Activated CD4-positive, alpha-beta memory T cell treated with anti-CD3 and anti-CD28 coated beads, Interleukin-2, amount 10 ng/mL, durations not matched to agents 7 days and 5 days (primary cell): ENCODE data around the gene NAA60. TPM values are rescaled to one million over a fixed set of nuclear protein-coding genes. Genes with fewer than 3 reads are reported as not detected.
"Not testable (repeated sequence)": the region's sequence is repeated elsewhere in the genome, so short reads cannot be mapped to it uniquely, and the experiment has no call there.

Experiments used
- CTCF ChIA-PET: fragments of 350-600 bp; sonication (Branson Sonifier 250); formaldehyde crosslinking; loops from one replicate; lab custom pipeline; 2021; ENCODE audit warnings: antibody characterized with exemption, inconsistent platforms; lab: Charles Lee
- POLR2A ChIA-PET: fragments of 350-600 bp; sonication (Branson Sonifier 250); formaldehyde crosslinking; loops from one replicate; lab custom pipeline; 2021; ENCODE audit warnings: antibody characterized with exemption; lab: Charles Lee
- DNase-seq: peaks from one replicate; pipeline ENCODE4 v3.0.0-alpha.2; 2020
- H3K27ac Mint-ChIP-seq: one replicate; pipeline ENCODE4 v1.8.0; 2021; ENCODE audit warnings: mild to moderate bottlenecking, mixed read lengths
- H3K27me3 Mint-ChIP-seq: one replicate; pipeline ENCODE4 v1.8.0; 2021; ENCODE audit warnings: mixed read lengths
- H3K36me3 Mint-ChIP-seq: one replicate; pipeline ENCODE4 v1.8.0; 2021; ENCODE audit warnings: low read depth, mixed read lengths
- H3K4me1 Mint-ChIP-seq: one replicate; pipeline ENCODE4 v1.8.0; 2021; ENCODE audit warnings: mixed read lengths
- H3K4me3 Mint-ChIP-seq: one replicate; pipeline ENCODE4 v1.8.0; 2021; ENCODE audit warnings: mild to moderate bottlenecking, mixed read lengths
- H3K9me3 Mint-ChIP-seq: one replicate; pipeline ENCODE4 v1.8.0; 2021; ENCODE audit warnings: mixed read lengths
- total RNA-seq, 2 experiments: library from RNA; stranded (reverse); gene quantifications; one replicate each; pipeline ENCODE4 v1.2.3, GENCODE V29; 2021

The NAA60 gene
- total RNA-seq, 2 experiments from 2014 or later: 46.1 to 46.4 TPM

GRCh38 chr16:3488801-3489200, 45.3 kb downstream of the NAA60 start:
- no peak for DNase-seq
- no peak overlapping the region for H3K4me3 Mint-ChIP-seq
- no peaks in the 10 kb centered on the region for H3K4me1 Mint-ChIP-seq
- no peak overlapping the region for H3K27ac Mint-ChIP-seq
- no peaks in the 10 kb centered on the region for H3K9me3 Mint-ChIP-seq
- peaks cover 12% of the 10 kb centered on the region for H3K36me3 Mint-ChIP-seq
- ChIA-PET CTCF (no interaction called here), POLR2A (no interaction called here)
- no peaks in the 10 kb centered on the region for H3K27me3 Mint-ChIP-seq

DNA sequence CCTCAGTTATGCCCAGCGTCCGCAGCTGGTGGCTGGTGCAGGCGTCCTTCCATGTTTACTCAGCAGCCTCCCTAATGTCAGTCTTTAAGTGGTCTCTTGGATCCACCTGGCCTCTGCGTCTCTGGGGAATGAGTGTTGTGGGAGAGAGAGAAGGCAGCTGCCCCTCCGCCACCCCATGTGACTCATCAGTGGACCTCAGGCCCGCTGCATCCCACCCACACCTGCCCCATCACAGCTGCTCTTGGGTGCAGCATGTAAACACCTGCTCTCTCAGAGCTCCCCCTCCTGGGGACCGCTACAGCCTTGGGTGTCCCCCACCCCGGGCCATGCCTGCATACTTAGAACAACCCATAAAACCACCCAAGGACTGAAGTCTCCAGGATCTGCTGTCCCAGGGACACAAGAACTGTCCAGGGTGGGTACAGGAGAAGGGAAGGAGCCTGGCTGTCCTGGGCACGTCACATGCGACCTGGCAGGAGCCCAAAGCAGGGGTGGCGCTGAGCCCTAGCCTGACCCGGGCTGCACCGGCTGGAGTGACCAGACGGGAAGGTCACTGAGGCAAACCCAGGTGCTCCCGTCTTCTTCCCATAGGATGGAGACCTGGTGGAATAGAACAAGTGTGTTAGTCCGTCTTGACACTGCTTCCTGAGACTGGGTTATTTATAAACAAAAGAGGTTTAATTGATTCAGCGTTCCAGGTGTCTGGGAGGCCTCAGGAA, 47.6 kb downstream of the NAA60 start:
- Mint-ChIP-seq H3K27ac (no peak overlapping the region), H3K36me3 (peaks cover 7% of the 10 kb centered on the region), H3K4me1 (no peaks in the 10 kb centered on the region), H3K9me3 (no peaks in the 10 kb centered on the region), H3K4me3 (no peak overlapping the region), H3K27me3 (no peaks in the 10 kb centered on the region)
- DNase-seq: no peak
- ChIA-PET CTCF (interaction anchor here (0.7 kb wide), 1 partner anchor 62 kb away, joined by 3 read pairs; no protein-coding TSS in a partner anchor), POLR2A (no interaction called here)

DNA sequence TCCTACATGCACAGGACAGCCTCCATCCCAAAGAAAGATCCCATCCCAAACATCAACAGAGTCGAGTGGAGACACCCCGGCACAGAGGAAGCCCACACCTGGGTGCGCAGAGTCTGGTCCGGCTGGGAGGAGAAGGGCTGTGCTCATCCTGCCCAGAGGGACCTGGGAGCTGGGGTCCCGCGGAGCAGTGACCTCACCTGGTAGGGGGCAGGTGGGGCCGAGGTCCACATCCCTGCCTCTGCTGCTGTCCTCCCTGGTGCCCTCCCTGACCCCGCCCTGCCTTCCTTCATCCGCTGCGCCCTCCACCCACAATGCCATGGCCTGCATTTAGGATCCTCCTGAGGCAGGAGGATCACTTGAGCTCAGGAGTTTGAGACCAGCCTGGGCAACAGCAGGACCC, 48.9 kb downstream of the NAA60 start:
- Mint-ChIP-seq H3K9me3 (no peaks in the 10 kb centered on the region), H3K4me3 (no peak overlapping the region), H3K36me3 (peaks cover 4% of the 10 kb centered on the region), H3K27me3 (no peaks in the 10 kb centered on the region), H3K27ac (no peak overlapping the region), H3K4me1 (no peaks in the 10 kb centered on the region)
- no peak for DNase-seq
- POLR2A ChIA-PET: no interaction called here
- CTCF ChIA-PET: no interaction called here

DNA sequence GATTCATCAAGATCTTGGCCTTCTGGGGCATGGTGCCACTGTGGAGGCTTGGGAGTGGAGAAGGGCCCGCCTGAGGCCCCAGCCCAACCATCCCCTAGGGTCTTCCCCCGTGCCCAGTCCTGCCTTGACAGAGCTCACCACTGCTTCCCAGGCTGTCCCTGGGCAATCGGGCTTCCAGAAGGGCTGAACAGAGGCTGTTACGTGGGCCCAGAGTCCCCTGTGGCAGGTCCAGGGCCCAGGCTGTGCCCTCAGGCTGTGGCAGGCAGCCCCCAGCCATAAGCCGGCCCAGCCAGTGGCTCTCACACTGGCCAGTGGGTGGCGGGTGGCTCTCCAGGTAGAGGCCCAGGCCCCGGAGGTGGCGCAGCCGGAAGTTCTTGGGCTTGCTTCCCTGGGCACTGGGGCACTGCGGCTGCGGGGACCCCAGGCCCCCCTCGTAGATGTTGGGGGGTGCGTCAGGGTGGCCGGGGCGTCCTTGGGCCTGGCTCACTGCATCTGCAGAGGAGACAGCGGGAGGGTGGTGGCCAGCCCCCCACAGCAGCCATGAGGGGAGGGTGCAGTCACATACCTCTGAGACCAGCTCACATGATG, 51.0 kb downstream of the NAA60 start:
- ChIA-PET POLR2A (no interaction called here), CTCF (no interaction called here)
- H3K4me1 Mint-ChIP-seq: peaks cover 1% of the 10 kb centered on the region
- H3K27ac Mint-ChIP-seq: no peak overlapping the region
- no peaks in the 10 kb centered on the region for H3K36me3 Mint-ChIP-seq
- H3K4me3 Mint-ChIP-seq: no peak overlapping the region
- peaks cover 1% of the 10 kb centered on the region for H3K27me3 Mint-ChIP-seq
- no peaks in the 10 kb centered on the region for H3K9me3 Mint-ChIP-seq
- DNase-seq: no peak

DNA sequence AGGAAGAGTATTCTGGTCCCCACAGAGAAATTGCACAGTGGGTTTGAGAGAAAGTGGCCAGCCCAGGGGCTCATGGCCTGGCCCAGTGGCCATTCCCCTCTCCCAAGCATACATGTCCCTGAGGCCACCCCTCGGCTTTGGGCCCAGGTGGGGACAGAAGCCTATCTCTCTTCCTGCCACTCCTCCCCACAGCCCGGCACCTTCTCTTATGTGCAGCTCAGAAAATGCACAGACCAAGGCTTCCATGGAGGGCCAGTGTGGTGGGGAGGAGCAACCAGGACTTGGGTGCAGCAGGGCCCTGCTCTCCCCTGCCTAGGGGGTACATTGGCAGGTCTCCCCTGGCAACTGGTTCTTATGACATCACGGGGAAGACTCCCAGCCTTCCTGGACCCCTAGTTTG, 51.7 kb downstream of the NAA60 start, which contains the start of gene C16orf90:
TSS of gene C16orf90 (minus strand) at position 314 of the 400 bp plus-strand sequence. CDS start at position 246, 68 bp downstream.
- peaks cover 3% of the 10 kb centered on the region for H3K27me3 Mint-ChIP-seq
- peaks cover 7% of the 10 kb centered on the region for H3K4me1 Mint-ChIP-seq
- ChIA-PET POLR2A (no interaction called here), CTCF (no interaction called here)
- H3K36me3 Mint-ChIP-seq: no peaks in the 10 kb centered on the region
- H3K9me3 Mint-ChIP-seq: no peaks in the 10 kb centered on the region
- H3K27ac Mint-ChIP-seq: no peak within 1 kb of the TSS
- no peak for DNase-seq
- no peak within 1 kb of the TSS for H3K4me3 Mint-ChIP-seq

DNA sequence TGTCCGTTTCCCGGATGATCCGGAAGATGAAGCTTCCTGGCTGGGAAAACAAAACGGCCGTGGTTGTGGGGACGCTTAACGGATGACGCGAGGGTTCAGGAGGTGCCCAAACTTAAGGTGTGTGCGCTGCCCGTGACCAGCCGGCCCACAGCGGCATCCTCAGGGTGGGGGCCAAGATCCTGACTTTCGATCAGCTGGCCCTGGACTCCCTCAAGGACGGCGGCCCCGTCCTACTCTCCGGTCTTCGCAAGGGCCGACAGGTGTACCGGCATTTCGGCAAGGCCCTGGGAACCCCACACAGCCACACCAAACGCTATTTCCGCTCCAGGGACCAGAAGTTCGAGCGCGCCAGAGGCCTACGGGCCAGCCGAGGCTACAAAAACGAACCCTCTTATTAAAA, 52.9 kb downstream of the NAA60 start:
- peaks cover 5% of the 10 kb centered on the region for H3K36me3 Mint-ChIP-seq
- no peaks in the 10 kb centered on the region for H3K9me3 Mint-ChIP-seq
- CTCF ChIA-PET: no interaction called here
- H3K27ac Mint-ChIP-seq: no peak overlapping the region
- no peak overlapping the region for H3K4me3 Mint-ChIP-seq
- POLR2A ChIA-PET: no interaction called here
- H3K4me1 Mint-ChIP-seq: peaks cover 18% of the 10 kb centered on the region
- H3K27me3 Mint-ChIP-seq: peaks cover 3% of the 10 kb centered on the region
- no peak for DNase-seq

DNA sequence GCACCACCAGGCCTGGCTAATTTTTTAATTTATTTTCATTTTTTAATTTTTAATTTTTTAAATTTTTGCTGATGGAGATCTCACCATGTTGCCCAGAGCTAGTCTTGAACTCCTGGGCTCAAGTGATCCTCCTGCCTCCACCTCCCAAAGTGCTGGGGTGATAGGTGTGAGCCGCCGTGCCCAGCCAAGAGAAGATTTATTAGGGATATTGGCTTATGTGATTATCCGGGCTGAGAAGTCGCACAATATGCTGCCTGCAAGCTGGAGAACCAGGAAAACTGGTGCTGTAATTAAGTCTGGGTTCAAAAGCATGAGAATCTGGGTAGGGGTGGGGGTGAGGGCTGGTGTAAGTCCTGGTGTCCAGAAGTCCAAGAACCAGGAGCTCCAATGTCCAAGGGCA, 54.3 kb downstream of the NAA60 start:
- Mint-ChIP-seq H3K4me1 (peaks cover 32% of the 10 kb centered on the region), H3K9me3 (no peaks in the 10 kb centered on the region), H3K4me3 (no peak overlapping the region), H3K36me3 (peaks cover 7% of the 10 kb centered on the region), H3K27ac (no peak overlapping the region), H3K27me3 (peaks cover 3% of the 10 kb centered on the region)
- ChIA-PET CTCF (no interaction called here), POLR2A (no interaction called here)
- no peak for DNase-seq

GRCh38 chr16:3498988-3499387, 55.5 kb downstream of the NAA60 start:
- CTCF ChIA-PET: interaction anchor here (1.4 to 3.3 kb wide), 3 partner anchors 11 to 369 kb away, joined by 3 to 21 read pairs (median 7); partner anchors contain the start of gene NAA60
- Mint-ChIP-seq H3K27ac (no peak overlapping the region), H3K4me3 (no peak overlapping the region), H3K4me1 (peaks cover 43% of the 10 kb centered on the region), H3K9me3 (no peaks in the 10 kb centered on the region), H3K36me3 (peaks cover 10% of the 10 kb centered on the region), H3K27me3 (peaks cover 3% of the 10 kb centered on the region)
- DNase-seq: no peak
- POLR2A ChIA-PET: interaction anchor here (0.7 to 3.0 kb wide), 7 partner anchors 11 to 215 kb away, joined by 3 to 11 read pairs (median 4); partner anchors contain the start of genes TIGD7, ZNF174, ZNF263 and ZNF75A

DNA sequence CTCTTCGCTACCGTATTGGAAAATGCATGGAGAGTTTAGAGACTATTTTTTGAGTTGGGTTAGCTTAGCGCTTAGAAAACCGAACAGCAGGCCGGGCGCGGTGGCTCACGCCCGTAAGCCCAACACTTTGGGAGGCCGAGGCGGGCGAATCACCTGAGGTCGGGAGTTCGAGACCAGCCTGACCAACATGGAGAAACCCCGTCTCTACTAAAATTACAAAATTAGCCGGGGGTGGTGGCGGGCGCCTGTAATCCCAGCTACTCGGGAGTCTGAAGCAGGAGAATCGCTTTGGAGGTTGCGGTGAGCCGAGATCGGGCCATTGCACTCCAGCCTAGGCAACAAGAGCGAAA, 57.9 kb downstream of the NAA60 start:
- H3K4me3 Mint-ChIP-seq: peak overlapping the region; percentile 91
- H3K4me1 Mint-ChIP-seq: peaks cover 62% of the 10 kb centered on the region
- H3K36me3 Mint-ChIP-seq: peaks cover 31% of the 10 kb centered on the region
- not testable (repeated sequence) for DNase-seq, H3K9me3 Mint-ChIP-seq, H3K27me3 Mint-ChIP-seq
- ChIA-PET POLR2A (interaction anchor here (0.8 to 3.0 kb wide), 7 partner anchors 8 to 218 kb away, joined by 3 to 11 read pairs (median 5); partner anchors contain the start of genes NAA60, TIGD7, ZNF174 and ZNF263), CTCF (interaction anchor here (0.7 to 3.3 kb wide), 7 partner anchors 9 to 372 kb away, joined by 3 to 21 read pairs (median 5); partner anchors contain the start of genes NAA60, ZNF174, ZNF597 and ZSCAN32)
- peak overlapping the region; percentile 90 for H3K27ac Mint-ChIP-seq

DNA sequence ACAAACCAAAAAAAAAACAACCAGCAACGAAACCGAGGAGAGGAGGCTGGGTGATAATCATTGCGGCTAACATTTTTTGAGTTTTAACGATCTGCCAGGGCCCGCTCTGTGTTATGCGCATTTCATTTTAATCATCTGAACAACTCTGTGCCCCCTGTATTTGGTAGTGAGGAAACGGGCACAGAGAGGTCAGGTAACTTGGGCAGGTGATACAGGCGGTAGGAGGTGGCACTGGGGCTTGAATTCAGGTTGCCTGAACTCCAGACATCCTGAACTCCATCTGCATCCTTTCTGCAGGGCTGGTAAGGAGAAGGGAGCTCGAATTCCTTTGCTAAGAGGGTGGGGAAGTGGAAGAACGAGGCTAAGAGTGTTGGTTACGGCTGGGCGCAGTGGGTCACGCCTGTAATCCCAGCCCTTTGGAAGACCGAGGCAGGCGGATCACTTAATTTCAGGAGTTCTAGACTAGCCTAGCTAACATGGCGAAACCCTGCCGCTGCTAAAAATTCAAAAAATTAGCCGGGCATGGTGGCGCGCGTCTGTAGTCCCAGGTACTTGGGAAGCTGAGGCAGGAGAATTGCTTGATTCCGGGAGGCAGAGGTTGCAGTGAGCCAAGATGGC, 58.4 kb downstream of the NAA60 start:
- CTCF ChIA-PET: interaction anchor here (0.7 to 3.3 kb wide), 5 partner anchors 8 to 344 kb away, joined by 3 to 21 read pairs (median 5); partner anchors contain the start of genes ZNF174 and ZSCAN32
- peaks cover 3% of the 10 kb centered on the region for H3K27me3 Mint-ChIP-seq
- no peaks in the 10 kb centered on the region for H3K9me3 Mint-ChIP-seq
- H3K4me3 Mint-ChIP-seq: peak overlapping the region; percentile 91
- no peak for DNase-seq
- peaks cover 31% of the 10 kb centered on the region for H3K36me3 Mint-ChIP-seq
- peak overlapping the region; percentile 96 for H3K27ac Mint-ChIP-seq
- H3K4me1 Mint-ChIP-seq: peaks cover 62% of the 10 kb centered on the region
- POLR2A ChIA-PET: interaction anchor here (0.6 to 3.0 kb wide), 7 partner anchors 9 to 333 kb away, joined by 3 to 11 read pairs (median 5); partner anchors contain the start of genes NAA60, TIGD7, ZNF174 and ZNF263

DNA sequence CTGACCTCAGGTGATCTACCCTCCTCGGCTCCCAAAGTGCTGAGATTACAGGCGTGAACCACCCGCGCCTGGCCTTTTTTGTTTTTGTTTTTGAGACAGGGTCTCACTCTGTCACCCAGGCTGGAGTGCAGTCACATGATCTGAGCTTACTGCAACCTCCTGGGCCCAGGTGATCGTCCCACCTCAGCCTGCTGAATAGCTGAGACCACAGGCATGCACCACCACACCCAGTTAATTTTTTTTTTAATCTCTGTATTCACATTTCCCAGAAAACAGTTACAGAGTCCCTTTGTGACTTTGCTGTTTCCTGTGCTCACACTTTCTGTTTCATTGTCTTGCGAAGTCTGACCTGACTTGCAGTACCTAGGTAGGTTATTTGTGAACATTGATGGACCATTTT, 60.0 kb downstream of the NAA60 start:
- peaks cover 3% of the 10 kb centered on the region for H3K27me3 Mint-ChIP-seq
- H3K4me3 Mint-ChIP-seq: peak overlapping the region; percentile 91
- H3K27ac Mint-ChIP-seq: peak overlapping the region; percentile 96
- ChIA-PET POLR2A (interaction anchor here (0.9 to 2.2 kb wide), 6 partner anchors 9 to 368 kb away, joined by 3 to 7 read pairs (median 4); partner anchors contain the start of genes NAA60, ZNF213 and ZNF597), CTCF (interaction anchor here (2.0 kb wide), 1 partner anchor 23 kb away, joined by 4 read pairs; no protein-coding TSS in a partner anchor)
- peaks cover 41% of the 10 kb centered on the region for H3K36me3 Mint-ChIP-seq
- peak; percentile 75 for DNase-seq
- H3K9me3 Mint-ChIP-seq: no peaks in the 10 kb centered on the region
- peaks cover 71% of the 10 kb centered on the region for H3K4me1 Mint-ChIP-seq

GRCh38 chr16:3508736-3509135, 65.3 kb downstream of the NAA60 start:
- no peak for DNase-seq
- Mint-ChIP-seq H3K36me3 (peaks cover 66% of the 10 kb centered on the region), H3K9me3 (no peaks in the 10 kb centered on the region), H3K27me3 (no peaks in the 10 kb centered on the region), H3K4me3 (no peak overlapping the region), H3K4me1 (peaks cover 74% of the 10 kb centered on the region), H3K27ac (peak overlapping the region; percentile 80)
- POLR2A ChIA-PET: interaction anchor here (0.9 to 2.3 kb wide), 3 partner anchors 103 to 274 kb away, joined by 3 to 9 read pairs (median 5); partner anchors contain the start of genes ZNF174, ZNF200 and ZSCAN32
- CTCF ChIA-PET: interaction anchor here (1.0 to 3.8 kb wide), 3 partner anchors 8 to 103 kb away, joined by 3 to 21 read pairs (median 7); partner anchors contain the start of gene CLUAP1
